GM20000 (cell line): ENCODE results near the gene CHST3.

Source experiments
- DNase-seq: peaks from one replicate; pipeline ENCODE4 v3.0.0; 2012; ENCODE audit warnings: low spot score
- CTCF ChIP-seq: IDR thresholded peaks from 2 replicates; pipeline ENCODE4 v1.5.1; 2012; ENCODE audit warnings: mild to moderate bottlenecking, control low read depth; ENCODE audit errors: extremely low read depth, missing control alignments

The CHST3 gene

GRCh38 chr10:72011468-72011867 is 47.3 kb downstream of the CHST3 start:
- TF ChIP-seq CTCF, result no peak

GRCh38 chr10:72011976-72012512 is 47.8 kb downstream of the CHST3 start:
- no peak for TF ChIP-seq CTCF
- no peak for DNase-seq

More at GRCh38 chr10:72011468-72011867, 47.3 kb downstream of the CHST3 start:
- DNase-seq, result no peak

- DNase-seq, result no peak
- TF ChIP-seq CTCF, result no peak
These were observed 48.6 kb downstream of the CHST3 start for GRCh38 chr10:72012796-72013195.

GRCh38 chr10:72013202-72013945 is 49.2 kb downstream of the CHST3 start:
- no peak for DNase-seq
- TF ChIP-seq CTCF, result no peak

- no peak for DNase-seq
- no peak for TF ChIP-seq CTCF
These were observed 50.0 kb downstream of the CHST3 start for GRCh38 chr10:72014197-72014596.

- DNase-seq, result no peak
- no peak for TF ChIP-seq CTCF
These were observed 50.7 kb downstream of the CHST3 start for GRCh38 chr10:72014785-72015480.

GRCh38 chr10:72015841-72016240 is 51.6 kb downstream of the CHST3 start:
- DNase-seq, result no peak
- no peak for TF ChIP-seq CTCF
